NT2/D1 (cell line): ENCODE results near the gene VEGFC.

ENCODE experiments used
- SUZ12 ChIP-seq: IDR thresholded peaks from 2 replicates; pipeline ENCODE4 v1.6.1; 2011; ENCODE audit not compliant: insufficient read length, insufficient read depth; ENCODE audit errors: extremely low read depth
- YY1 ChIP-seq: IDR thresholded peaks from 2 replicates; pipeline ENCODE4 v1.6.1; 2011; ENCODE audit not compliant: insufficient read length, insufficient read depth
- ZNF274 ChIP-seq: IDR thresholded peaks from 2 replicates; pipeline ENCODE4 v1.6.1; 2011; ENCODE audit warnings: mild to moderate bottlenecking, low read depth, low read length

DNA sequence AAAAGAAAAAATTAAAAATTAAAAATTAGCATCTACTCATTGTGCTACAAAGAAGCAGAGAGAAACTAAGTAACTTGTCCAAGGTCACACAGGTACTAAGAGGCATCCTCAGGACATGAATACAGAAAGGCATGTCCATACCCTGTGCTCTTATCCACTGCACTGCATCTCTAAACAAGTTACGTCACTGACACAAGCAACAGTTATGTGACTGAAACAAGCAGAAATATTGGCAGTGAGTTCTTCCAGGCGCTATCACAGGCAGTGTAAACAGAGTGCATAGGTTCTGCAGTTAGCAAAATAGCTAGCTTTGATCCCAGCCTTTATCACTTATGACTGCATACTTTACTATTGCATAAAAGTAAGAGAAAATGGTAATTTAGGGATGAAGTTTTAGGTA lies 7.9 kb downstream of the VEGFC start:
- TF ChIP-seq YY1 (no peak), SUZ12 (no peak), ZNF274 (no peak)
